ENCODE measurements around the gene DLL1.
A peak's percentile ranks its signal among the peaks of the same experiment; 100 is the strongest.
"Not testable (repeated sequence)": the region's sequence is repeated elsewhere in the genome, so short reads cannot be mapped to it uniquely, and the experiment has no call there.

Gene DLL1, protein sequence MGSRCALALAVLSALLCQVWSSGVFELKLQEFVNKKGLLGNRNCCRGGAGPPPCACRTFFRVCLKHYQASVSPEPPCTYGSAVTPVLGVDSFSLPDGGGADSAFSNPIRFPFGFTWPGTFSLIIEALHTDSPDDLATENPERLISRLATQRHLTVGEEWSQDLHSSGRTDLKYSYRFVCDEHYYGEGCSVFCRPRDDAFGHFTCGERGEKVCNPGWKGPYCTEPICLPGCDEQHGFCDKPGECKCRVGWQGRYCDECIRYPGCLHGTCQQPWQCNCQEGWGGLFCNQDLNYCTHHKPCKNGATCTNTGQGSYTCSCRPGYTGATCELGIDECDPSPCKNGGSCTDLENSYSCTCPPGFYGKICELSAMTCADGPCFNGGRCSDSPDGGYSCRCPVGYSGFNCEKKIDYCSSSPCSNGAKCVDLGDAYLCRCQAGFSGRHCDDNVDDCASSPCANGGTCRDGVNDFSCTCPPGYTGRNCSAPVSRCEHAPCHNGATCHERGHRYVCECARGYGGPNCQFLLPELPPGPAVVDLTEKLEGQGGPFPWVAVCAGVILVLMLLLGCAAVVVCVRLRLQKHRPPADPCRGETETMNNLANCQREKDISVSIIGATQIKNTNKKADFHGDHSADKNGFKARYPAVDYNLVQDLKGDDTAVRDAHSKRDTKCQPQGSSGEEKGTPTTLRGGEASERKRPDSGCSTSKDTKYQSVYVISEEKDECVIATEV

GRCh38 chr6:170290296-170291128 lies at the start of gene DLL1:
Gene DLL1, minus strand, starts transcription at chr6:170291078. Its CDS starts 939 bp downstream, at chr6:170290139.
- no peak for DNase-seq (ENCODE audit: low read depth)

DNA sequence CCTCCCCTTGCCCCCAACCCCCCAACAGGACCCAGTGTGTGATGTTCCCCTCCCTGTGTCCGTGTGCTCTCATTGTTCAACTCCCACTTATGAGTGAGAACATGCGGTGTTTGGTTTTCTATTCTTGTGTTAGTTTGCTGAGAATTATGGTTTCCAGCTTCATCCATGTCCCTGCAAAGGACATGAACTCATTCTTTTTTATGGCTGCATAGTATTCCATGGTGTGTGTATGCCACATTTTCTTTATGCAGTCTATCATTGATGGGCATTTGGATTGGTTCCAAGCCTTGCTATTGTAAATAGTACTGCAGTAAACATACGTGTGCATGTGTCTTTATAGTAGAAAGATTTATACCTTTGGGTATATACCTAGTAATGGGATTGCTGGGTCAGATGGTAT lies 44.3 kb upstream of the DLL1 start:
- not testable (repeated sequence) for DNase-seq (ENCODE audit: low read depth)

DNA sequence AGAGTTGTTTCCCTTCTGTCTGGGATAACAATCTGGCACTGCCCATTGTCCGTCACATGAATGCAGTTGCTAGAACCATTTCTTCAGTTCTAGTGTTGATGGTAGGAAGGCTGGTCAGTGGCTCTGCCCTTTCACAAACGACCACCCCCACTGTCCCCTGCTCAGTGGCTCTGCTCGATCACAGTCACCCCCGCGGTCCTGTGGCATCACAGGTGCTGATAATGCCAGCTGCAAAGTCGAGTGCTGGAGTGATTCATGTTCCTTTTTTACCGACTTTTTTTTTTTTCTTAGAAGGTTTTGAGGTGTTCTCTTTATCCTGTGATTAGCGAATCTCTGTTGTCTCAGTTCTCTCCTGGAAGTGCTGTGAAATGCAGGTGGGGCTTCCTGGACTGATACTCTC lies 38.4 kb upstream of the DLL1 start:
- DNase-seq (ENCODE audit: low read depth): no peak

GRCh38 chr6:170317718-170318117 lies 26.8 kb upstream of the DLL1 start:
- DNase-seq (ENCODE audit: low read depth): no peak

- DNase-seq (ENCODE audit: low read depth): no peak
These were observed 26.2 kb upstream of the DLL1 start for GRCh38 chr6:170317076-170317475.

GRCh38 chr6:170316071-170316470 lies 25.2 kb upstream of the DLL1 start:
- DNase-seq (ENCODE audit: low read depth): no peak

DNA sequence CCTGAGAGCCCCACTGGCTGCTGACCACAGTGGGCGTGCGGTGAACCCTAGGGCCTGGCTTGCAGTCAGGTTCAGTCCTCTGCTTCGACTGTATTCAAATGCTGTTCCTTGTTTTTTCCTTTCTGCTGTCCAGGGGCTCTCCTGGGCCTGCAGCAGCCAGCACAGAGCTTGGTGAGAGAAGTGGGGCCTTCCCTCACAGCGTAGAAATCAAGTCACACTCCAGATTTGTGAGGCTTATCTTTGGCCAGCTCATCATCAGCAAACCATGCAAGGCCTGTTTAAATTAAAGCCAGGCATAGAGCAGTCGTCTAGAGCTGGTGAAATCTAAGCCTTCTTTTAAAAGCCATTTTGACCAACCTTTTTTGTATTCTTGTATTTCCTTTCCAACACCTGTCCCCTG lies 24.1 kb upstream of the DLL1 start:
- no peak for DNase-seq (ENCODE audit: low read depth)

GRCh38 chr6:170313716-170314295 lies 22.9 kb upstream of the DLL1 start:
- DNase-seq (ENCODE audit: low read depth): no peak

DNA sequence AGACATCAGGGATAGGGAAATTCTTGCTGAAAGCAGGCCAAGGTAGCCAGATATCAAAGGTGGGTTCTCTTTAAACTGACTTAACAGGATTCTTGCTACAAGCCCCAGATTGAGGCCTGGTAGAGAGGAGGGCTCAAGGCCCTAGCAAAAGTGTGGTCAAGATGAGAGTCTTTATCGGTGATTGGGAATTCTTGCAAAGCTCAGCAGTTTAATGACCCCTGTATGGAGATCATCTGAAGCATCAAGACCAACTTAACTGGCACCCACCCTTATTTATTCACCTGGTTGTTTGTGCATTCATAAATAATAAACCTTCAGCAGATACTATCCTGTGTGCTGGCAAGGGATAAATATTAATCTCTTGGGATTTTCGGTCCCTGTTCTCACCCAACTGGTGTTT lies 22.0 kb upstream of the DLL1 start:
- no peak for DNase-seq (ENCODE audit: low read depth)

DNA sequence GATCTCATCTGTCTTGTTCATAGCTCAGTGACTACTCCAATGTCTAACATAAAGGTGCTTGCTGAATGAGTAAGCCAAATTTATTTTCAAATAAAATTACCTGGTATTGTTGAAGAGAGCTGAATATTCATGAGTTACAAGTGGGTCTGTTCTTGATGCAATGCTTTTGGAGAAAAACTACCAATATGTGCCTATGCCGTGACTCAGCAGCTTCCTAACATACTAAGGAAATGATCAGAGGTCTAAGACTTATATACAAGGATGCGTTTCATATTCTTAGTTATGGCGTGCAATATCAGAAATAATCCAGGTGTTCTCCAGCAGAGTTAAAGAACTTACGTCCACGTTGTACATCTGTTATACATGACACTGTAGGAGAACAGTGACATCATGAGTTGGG lies 20.8 kb upstream of the DLL1 start:
- no peak for DNase-seq (ENCODE audit: low read depth)

GRCh38 chr6:170308761-170309160 lies 17.9 kb upstream of the DLL1 start:
- DNase-seq (ENCODE audit: low read depth): no peak

- no peak for DNase-seq (ENCODE audit: low read depth)
These were observed 16.2 kb upstream of the DLL1 start for GRCh38 chr6:170307080-170307545.

- peak; percentile 86 for DNase-seq (ENCODE audit: low read depth)
These were observed 15.6 kb upstream of the DLL1 start, which contains the start of gene FAM120B for GRCh38 chr6:170306324-170307079. Gene FAM120B, plus strand, starts transcription at chr6:170306758. Its CDS starts 10,633 bp downstream, at chr6:170317391.

DNA sequence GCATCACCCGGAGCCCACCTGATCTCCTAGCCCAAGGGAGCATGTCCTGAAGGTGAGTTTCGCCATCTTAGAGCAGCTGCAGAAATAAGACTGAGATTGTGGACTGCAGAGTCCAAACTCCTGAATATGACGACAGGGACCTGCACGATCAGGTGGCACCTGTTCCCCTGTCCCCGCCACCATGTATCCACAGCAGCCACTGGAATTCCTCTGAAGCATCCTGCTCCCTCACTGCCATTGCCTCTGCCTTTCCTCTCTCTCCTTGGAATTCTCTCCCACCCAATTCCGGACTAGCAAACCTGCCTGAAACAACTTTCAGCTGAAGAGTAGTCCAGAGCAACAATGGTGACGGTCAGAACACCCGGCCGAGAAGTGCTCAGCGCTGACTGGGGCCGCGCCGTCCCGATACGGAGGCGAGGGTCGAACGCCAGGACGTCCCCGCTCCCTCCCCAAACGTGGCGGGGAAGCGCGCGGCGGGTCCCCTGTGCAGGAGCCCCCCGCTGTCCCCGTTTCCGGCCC lies 15.0 kb upstream of the DLL1 start:
- no peak for DNase-seq (ENCODE audit: low read depth)

- no peak for DNase-seq (ENCODE audit: low read depth)
These were observed 10.3 kb upstream of the DLL1 start for GRCh38 chr6:170301184-170301583.

- no peak for DNase-seq (ENCODE audit: low read depth)
These were observed 7.8 kb upstream of the DLL1 start for GRCh38 chr6:170298688-170299087.

DNA sequence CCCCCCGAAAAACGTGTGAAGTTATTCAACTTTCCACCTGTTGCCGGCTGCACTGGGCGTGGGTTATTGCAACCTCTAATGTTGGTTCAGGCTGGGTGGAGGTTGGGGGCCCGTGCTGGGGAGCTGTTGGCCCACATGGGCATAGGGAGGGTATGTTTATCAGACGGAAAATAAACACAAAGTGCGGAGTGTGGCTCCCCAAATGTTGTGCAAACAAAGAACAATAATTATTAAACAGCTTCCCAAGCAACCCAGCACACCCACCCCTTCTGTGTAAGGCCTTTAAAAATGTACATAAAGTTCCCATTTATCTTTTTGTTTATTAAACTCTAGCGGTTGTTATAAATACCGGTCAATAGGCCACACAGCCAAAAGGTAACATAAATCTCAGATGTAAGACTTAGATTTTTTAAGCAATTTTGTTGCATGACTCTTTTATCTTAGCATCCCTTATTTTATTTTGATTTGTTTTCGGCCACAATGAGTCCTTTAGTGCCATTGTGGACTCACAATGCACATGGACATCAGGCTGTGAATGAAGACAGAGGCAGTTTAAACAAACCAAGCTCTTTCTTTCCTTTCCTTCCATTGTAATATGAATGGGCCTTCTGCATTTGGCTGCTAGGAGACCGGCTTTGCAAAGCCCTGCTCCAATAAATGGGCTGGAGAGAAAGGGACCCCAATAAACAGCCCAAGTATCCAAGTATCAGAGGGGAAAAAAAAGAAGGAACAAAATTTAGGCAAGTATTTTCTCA lies 6.9 kb upstream of the DLL1 start:
- DNase-seq (ENCODE audit: low read depth): no peak

DNA sequence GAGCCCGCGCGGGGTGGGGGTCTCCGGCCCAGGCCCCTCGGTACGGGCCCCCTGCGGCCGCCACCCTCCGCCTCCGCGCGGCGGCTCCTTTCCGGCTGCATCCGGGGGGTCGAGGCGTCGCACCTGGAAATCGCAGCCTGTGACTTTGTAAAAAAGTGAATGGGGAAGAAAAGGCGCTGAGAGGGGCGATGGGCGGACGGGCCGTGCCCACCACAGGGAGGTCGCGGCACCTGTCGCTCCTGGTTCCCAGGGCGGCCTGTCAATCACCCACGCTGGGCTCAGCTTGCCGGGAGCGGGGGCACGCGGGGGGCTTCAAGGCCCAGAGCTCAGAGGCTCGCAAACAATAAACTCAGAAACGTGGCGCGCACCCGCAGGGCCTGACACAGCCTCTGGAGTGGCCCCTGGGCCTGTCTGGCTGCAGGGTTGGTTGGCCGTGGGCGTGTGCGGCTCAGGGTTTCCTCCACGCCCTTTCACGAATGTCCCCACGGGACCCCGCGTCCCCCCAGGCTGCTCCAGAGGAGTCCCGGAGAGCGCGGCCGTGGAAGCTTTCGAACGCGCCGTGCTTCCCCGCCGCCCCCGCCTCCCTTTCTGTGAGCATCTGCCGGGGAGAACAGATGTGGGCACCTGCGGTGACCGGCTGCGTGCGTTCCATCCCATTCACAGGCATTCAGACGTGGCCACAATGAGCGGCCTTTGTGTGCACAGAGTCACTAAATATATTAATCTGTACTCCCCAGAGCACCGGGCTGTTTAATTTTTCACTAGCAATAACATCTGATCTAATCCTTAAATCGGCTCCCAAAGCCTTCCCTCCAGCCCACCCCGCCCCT lies 6.1 kb upstream of the DLL1 start:
- no peak for DNase-seq (ENCODE audit: low read depth)

DNA sequence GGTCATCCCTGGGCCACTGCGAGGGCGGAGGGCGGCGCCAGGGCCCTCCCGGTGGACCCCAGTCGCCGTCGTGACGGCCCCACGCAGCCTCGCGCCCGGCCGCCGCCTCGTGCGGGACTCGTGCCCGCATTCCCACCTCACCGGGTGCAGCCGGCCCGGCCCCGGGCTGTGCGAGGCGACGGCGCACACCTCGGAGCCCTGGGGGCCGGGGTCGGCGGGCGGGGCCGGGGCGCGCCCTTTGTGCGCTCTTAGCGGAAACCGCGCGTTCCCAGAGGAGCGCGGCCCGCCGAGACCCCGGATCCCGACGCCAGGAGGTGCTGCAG lies 5.5 kb upstream of the DLL1 start:
- no peak for DNase-seq (ENCODE audit: low read depth)
